ENCODE data around the gene CGRRF1. TPM values are rescaled to one million over a fixed set of nuclear protein-coding genes. Genes with fewer than 3 reads are reported as not detected.
A peak's percentile ranks its signal among the peaks of the same experiment; 100 is the strongest.

Gene CGRRF1
- total RNA-seq, 1 donor from 2014 or later, result 1.2 TPM

GRCh38 chr14:54568821-54569595 is 59.3 kb downstream of the CGRRF1 start:
- Histone ChIP-seq H3K9me3 (peaks cover 0 to 4% of the 10 kb centered on the region in 2 donors), H3K27me3 (no peaks in the 10 kb centered on the region), H3K36me3 (peaks cover 0 to 14% of the 10 kb centered on the region in 2 donors), H3K4me1 (peaks cover 0 to 33% of the 10 kb centered on the region in 2 donors), H3K27ac (peak overlapping the region; percentile 99 to 100), H3K4me3 (peak overlapping the region; percentile 50 to 87)
- peak in 1 of 2 donors; percentile 79 for DNase-seq (ENCODE audit: low spot score in 2 of 2)
- no peak for TF ChIP-seq CTCF (IDR thresholded peaks at IDR 0.05)
- intact Hi-C loops (cut with DNase I), result no loop called here

- DNase-seq (ENCODE audit: low spot score in 2 of 2), result no peak
- TF ChIP-seq CTCF (IDR thresholded peaks at IDR 0.05), result no peak
- Histone ChIP-seq H3K9me3 (peaks cover 0 to 4% of the 10 kb centered on the region in 2 donors), H3K4me3 (peak overlapping the region; percentile 50 to 87), H3K27ac (peak overlapping the region; percentile 4 to 99), H3K36me3 (peaks cover 0 to 14% of the 10 kb centered on the region in 2 donors), H3K27me3 (no peaks in the 10 kb centered on the region), H3K4me1 (peaks cover 0 to 39% of the 10 kb centered on the region in 2 donors)
- intact Hi-C loops (cut with DNase I), result no loop called here
Measured at GRCh38 chr14:54570047-54570446, 60.3 kb downstream of the CGRRF1 start.

- Histone ChIP-seq H3K4me3 (peak overlapping the region; percentile 50 to 87), H3K27me3 (no peaks in the 10 kb centered on the region), H3K4me1 (peaks cover 0 to 43% of the 10 kb centered on the region in 2 donors), H3K27ac (peak overlapping the region in 1 of 2 donors; percentile 99), H3K36me3 (peaks cover 0 to 14% of the 10 kb centered on the region in 2 donors), H3K9me3 (peaks cover 0 to 4% of the 10 kb centered on the region in 2 donors)
- no peak for TF ChIP-seq CTCF (IDR thresholded peaks at IDR 0.05)
- intact Hi-C loops (cut with DNase I), result no loop called here
- no peak for DNase-seq (ENCODE audit: low spot score in 2 of 2)
Measured at GRCh38 chr14:54570631-54571415, 61.1 kb downstream of the CGRRF1 start.

GRCh38 chr14:54572316-54572715 is 62.6 kb downstream of the CGRRF1 start:
- Histone ChIP-seq H3K27me3 (no peaks in the 10 kb centered on the region), H3K4me1 (peaks cover 7 to 54% of the 10 kb centered on the region in 2 donors), H3K4me3 (no peak overlapping the region), H3K9me3 (peaks cover 0 to 4% of the 10 kb centered on the region in 2 donors), H3K27ac (no peak overlapping the region), H3K36me3 (peaks cover 0 to 14% of the 10 kb centered on the region in 2 donors)
- peak in 2 of 3 experiments; percentile 40 to 41 for TF ChIP-seq CTCF (IDR thresholded peaks at IDR 0.05)
- intact Hi-C loops (cut with DNase I), result no loop called here
- DNase-seq (ENCODE audit: low spot score in 2 of 2), result no peak

- Histone ChIP-seq H3K4me3 (peak overlapping the region in 1 of 2 donors; percentile 25), H3K4me1 (peaks cover 7 to 66% of the 10 kb centered on the region in 2 donors), H3K36me3 (peaks cover 0 to 8% of the 10 kb centered on the region in 2 donors), H3K27me3 (no peaks in the 10 kb centered on the region), H3K9me3 (peaks cover 0 to 4% of the 10 kb centered on the region in 2 donors), H3K27ac (peak overlapping the region in 1 of 2 donors; percentile 56)
- intact Hi-C loops (cut with DNase I), result no loop called here
- DNase-seq (ENCODE audit: low spot score in 2 of 2), result no peak
- TF ChIP-seq CTCF (IDR thresholded peaks at IDR 0.05), result no peak
Measured at GRCh38 chr14:54574528-54574927, 64.8 kb downstream of the CGRRF1 start.
